IPS DF 4.7 (cell line): ENCODE data around the gene SMYD3.

Source experiments
- DNase-seq: peaks from one replicate; pipeline ENCODE4 v3.0.0-alpha.2; 2013; ENCODE audit warnings: low spot score; ENCODE audit errors: extremely low read depth

The SMYD3 gene

DNA sequence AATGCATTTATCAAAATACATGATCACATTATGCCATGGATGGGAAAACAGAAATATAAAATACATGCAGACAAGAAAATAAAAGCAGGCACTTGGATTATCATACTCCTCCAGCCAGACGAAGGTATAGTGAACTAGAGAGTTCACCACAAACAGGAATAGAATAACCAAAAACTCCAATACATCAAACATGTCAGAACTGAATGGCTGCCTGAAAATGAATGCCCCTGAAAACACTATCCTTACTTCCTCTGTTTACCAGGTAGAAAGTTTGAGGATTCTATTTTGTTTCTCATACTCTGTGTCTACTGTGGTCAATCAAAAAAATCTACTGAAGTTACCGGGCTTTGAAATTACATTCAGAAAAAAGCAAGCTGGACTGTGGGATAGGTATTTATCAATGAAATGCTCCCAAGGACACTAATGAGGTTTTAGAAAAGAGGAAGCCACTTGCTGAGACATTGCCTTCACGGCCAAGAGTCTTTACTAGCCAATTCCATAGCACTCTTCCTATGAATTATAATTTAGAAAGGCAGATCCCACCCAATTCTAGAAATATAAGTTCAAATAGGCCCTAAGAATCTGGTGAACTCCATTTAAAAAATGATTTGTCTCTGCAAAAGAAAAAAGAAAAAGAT is 197.7 kb downstream of the SMYD3 start:
- DNase-seq = no peak

DNA sequence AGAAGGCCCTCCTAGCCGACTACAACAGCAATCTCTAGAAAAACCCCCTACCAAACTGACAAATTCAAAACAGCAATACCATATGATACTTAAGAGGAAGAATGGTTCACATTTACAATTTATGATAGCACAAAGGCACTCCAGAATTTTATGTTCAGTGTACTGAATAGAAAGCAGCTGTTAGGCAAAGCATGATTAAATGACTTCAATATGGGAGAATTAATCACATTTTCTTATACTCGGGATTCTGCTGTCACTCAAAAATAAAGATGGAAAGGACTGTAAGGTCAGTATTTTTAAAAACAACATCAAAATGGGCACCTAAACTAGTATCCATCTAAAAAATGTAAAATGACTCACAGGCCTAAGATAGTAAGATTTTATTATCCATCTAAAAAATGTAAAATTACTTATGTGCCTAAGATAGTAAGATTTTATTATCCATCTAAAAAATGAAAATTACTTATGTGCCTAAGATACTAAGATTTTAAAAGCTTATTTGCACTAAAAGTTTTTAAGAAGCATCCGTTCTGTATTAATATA is 198.5 kb downstream of the SMYD3 start:
- no peak for DNase-seq

DNA sequence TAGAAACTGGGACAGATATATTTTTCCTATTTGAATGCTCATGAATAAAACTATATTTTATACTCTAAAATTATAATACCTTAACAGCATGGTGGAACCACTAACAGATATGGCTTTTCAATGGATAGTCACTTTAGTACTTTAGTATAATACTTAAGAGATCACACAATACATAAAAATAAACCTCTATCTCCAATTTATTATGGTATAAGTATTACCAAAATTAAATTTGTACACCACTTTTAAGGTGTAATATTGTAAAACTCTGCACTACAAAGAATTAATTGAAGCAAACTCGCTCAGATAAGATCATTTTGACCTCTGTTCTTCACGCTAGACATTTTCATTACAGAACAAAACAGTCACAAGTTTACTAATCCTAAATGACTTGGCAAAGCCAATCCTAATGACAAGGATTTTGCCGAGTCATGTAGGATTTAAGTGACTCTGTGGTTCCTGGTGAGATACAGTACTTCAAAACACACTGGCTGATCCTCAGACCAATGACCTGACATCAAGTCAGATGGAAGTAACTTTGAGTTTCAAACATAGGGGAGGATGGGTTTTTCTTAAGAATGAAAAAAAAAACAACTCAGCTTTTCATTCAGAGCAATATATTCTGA is 200.6 kb downstream of the SMYD3 start:
- DNase-seq = no peak

DNA sequence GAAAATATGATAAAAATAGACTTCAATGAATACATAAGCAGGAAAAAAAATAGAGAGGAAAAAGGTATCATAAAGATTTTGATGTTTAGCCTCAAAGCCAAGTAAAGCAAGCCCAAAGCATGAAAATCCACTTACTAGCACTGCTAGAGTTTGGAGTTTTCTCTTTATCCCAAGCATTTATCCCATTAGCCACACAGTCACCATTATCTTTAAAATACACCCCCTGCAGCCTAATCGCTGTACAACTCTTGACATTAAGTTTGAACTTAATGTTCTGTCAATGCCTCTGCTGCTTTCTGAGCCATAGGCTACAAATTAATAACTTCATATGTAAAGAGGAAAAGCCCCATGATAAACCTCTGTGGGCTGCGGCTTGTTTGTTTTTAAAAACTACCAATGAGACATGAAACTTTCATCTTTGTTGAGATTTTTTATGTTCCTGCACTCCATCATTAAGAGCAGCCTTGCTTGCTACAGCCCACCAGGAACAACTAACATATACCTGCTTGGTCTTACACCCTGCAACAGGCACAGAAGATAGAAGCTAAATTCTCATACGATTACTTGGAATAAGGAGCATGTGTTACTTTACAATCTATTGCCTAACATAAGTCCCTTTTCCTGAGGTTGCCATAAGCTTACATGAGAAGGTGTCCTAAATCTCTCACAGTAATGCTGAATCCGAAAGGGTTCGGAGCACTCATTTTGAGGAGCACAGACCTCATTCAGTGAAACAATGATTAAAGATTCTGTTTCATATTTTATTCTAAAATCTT is 202.4 kb downstream of the SMYD3 start:
- DNase-seq = no peak

GRCh38 chr1:246302711-246303317 is 204.3 kb downstream of the SMYD3 start:
- no peak for DNase-seq

- no peak for DNase-seq
These were observed 204.8 kb downstream of the SMYD3 start for GRCh38 chr1:246302251-246302625.

DNA sequence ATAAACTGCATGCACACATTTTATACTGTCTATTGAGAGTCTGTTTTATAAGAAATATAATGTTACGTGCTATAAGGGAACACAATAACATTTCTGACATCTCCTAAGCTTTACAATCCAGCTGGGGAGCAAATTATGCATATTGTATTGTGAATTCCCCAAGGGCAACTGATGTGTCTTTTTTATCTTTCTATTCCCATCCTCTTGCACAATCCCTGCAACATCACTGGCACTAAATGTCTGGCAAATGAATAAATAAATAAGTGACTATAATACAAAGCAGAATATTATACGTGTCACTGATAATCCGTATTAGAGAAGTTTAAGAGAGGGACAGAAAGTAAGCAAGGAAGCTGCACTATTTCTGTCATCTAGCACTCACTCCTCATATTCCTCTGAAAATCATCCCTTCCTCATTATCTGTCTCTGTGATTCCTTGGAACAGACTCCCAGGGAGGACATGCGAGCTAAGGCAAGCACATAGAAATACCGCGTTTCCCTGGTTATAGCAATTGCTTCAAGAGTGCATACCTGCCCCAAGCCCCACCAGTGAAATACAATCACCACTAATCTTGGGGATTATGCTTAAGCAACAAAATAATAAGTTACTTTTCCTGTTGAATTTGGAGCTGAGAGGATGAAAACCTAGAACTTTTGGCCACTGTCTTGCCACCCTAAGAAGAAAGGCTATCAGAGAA is 205.4 kb downstream of the SMYD3 start:
- no peak for DNase-seq

DNA sequence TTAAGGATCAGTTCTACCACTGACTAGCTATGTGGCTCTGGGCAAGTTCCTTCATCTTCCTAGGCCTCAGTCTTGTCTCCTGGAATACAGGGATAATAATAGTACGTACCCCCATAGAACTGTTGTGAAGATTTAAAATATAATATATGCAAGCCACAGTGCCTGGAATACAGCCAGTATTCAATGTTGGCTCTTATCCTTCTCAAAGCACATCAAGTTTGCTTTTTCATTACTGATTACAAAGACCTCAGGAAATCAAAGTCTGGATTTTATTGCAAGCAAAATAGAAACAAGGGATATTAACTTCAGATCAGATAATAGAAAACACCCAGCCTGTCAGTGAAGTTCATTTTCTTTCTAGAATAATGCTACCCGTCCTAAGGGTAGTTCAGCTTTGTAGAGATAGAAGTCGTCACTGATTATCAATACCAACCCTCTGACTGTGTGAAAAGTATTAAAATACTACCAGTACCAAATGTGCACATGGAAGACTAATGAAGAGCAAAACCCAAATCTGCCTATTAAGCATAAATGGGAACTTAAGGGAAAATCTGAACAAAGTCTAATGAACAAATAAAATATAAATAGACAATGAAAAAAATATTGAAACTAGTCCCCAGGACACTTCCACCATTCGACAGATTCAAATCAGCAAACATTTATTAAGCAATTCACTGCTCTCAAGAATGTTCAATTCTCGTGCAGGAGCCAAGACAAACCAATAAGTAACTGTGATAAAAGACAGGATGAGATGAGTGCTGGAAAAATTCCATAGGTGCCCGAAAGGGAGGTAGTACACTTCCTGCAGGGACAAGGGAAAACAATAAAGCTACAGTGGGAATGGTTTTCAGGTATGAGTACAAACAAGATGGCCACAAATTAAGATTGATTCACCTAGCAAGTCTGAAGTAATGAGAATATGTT is 206.2 kb downstream of the SMYD3 start:
- DNase-seq = no peak

DNA sequence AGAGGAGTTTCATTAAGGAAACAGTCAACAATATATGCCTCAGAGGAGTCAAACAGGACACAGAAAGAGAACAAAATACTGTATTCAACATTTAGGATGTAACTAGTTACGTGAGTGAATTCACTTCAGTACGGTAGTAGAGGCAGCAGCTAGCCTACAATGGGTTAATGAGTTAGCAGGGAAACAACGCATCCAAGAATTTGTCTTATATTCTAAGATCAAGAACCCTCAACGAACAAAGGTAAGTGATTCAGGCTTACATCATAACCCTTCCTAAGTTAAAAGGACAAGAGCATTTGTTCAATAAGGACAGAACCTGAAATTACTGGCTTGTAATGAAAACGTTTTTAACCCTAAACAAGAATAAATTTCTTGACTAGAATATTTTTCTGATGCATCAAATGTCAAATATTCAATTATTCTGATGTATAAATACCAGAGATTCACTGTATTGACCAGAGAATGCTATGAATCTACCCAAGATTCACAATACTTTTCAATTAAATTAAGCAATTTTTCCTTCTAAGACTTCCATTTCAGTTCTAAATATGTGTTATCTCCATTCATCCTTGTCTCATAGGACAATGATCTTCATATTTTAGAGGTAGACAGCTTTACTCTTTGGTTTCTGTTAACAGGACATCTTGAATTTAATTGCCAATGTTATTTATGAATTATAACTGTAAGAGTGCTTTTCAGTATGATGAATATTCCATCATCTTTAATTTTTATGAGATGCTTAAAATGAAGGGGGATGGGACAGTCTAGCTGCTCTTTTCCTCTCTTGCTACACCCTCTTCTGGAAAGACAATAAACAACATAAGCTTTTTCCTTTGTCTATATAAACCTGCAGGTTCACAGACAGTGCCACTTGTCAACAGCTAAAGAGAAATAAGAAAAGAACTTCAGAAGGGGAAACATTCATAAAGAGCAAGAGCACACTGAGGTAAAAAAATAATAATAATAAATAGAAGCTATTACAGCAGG is 209.5 kb downstream of the SMYD3 start:
- no peak for DNase-seq

GRCh38 chr1:246295968-246296367 is 211.1 kb downstream of the SMYD3 start:
- DNase-seq = no peak

GRCh38 chr1:246295340-246295739 is 211.7 kb downstream of the SMYD3 start:
- DNase-seq = no peak

DNA sequence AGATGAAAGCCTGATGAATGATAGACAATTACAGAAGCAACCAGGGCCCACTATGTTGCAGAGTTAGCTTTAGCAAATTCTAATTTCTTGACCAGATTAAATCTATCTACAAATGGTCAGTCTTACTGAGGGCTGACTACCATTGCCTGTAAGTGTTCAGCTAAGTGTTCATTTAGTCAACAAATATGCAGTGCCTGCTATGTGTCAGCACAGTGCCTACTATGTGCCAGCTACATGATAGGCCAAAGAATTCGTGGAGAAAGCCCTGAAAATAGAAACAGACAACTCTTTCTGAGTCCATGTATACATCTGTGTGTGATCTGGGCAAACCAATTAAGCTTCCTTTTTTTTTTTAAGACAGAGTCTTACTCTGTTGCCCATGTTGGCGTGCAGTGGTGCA is 212.8 kb downstream of the SMYD3 start:
- no peak for DNase-seq

- no peak for DNase-seq
These were observed 213.5 kb downstream of the SMYD3 start for GRCh38 chr1:246293366-246294121.

GRCh38 chr1:246292571-246292970 is 214.5 kb downstream of the SMYD3 start:
- DNase-seq = no peak

- no peak for DNase-seq
These were observed 216.0 kb downstream of the SMYD3 start for GRCh38 chr1:246291127-246291526.

- DNase-seq = no peak
These were observed 223.2 kb downstream of the SMYD3 start for GRCh38 chr1:246283771-246284410.

DNA sequence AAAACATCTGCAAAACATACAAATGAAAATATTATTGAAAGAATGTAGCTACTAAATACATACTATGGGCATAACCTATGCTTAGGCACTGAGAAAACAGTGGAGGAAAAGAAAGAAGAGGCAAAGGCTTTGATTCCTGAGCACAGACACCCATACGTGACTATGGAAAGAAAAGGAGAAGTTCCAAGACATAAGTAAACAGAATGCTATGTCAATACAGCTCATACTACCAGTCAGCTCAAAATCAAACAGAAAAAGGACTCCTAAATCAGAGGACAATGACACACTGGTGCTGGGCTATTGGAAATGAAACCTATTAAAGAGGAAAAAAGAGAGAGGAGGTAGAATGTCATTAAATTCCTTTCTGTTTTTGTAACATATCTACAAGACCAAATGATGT is 225.4 kb downstream of the SMYD3 start:
- DNase-seq = no peak

- DNase-seq = no peak
These were observed 225.9 kb downstream of the SMYD3 start for GRCh38 chr1:246281195-246281594.
